DND-41 (cell line): ENCODE data around the gene PRTFDC1.
"Not testable (repeated sequence)": the region's sequence is repeated elsewhere in the genome, so short reads cannot be mapped to it uniquely, and the experiment has no call there.

Experiments
- ATAC-seq: fragments of 200-7000 bp; cut with Tn5 transposase; 3 replicates; pipeline ENCODE4 v1.9.1; 2021; ENCODE audit warnings: low read depth; ENCODE audit not compliant: insufficient read depth
- DNase-seq: peaks from one replicate; pipeline ENCODE4 v3.0.0-alpha.2; 2020
- H2AFZ ChIP-seq: 2 replicates; pipeline ENCODE4 v1.6.0; 2012; ENCODE audit warnings: low read depth, low read length
- H3K27ac ChIP-seq: 2 replicates; pipeline ENCODE4 v1.5.1; 2012; ENCODE audit warnings: low read length, inconsistent platforms
- H3K27me3 ChIP-seq: fragments of 200-600 bp; sonication (generic); 2 replicates; pipeline ENCODE4 v1.6.0; 2012; ENCODE audit warnings: low read length, mild to moderate bottlenecking, inconsistent platforms; ENCODE audit not compliant: insufficient read depth, poor library complexity
- H3K36me3 ChIP-seq: 2 replicates; pipeline ENCODE4 v1.5.1; 2012; ENCODE audit warnings: low read length, inconsistent platforms; ENCODE audit not compliant: insufficient read depth
- H3K4me1 ChIP-seq: 2 replicates; pipeline ENCODE4 v1.5.1; 2012; ENCODE audit warnings: mild to moderate bottlenecking, low read length; ENCODE audit not compliant: insufficient read depth
- H3K4me2 ChIP-seq: 2 replicates; pipeline ENCODE4 v1.6.0; 2012; ENCODE audit warnings: mild to moderate bottlenecking, moderate library complexity, low read length, inconsistent platforms; ENCODE audit not compliant: insufficient read depth
- H3K4me3 ChIP-seq, 2 experiments: fragments of 200-600 bp in 1 of 2; shearing (Covaris generic) in 1 of 2; 2 replicates each; pipeline ENCODE4 v1.5.1; 2012 to 2016; ENCODE audit warnings: inconsistent platforms in 2 of 2, low read length in 2 of 2, mild to moderate bottlenecking in 2 of 2, low read depth in 1 of 2, moderate library complexity in 1 of 2
- H3K79me2 ChIP-seq: 2 replicates; pipeline ENCODE4 v1.6.0; 2012; ENCODE audit warnings: low read length, inconsistent platforms; ENCODE audit not compliant: insufficient read depth
- H3K9ac ChIP-seq: 2 replicates; pipeline ENCODE4 v1.6.0; 2012; ENCODE audit warnings: low read depth, mild to moderate bottlenecking, inconsistent platforms, low read length, moderate library complexity
- H3K9me3 ChIP-seq: 2 replicates; pipeline ENCODE4 v1.5.1; 2012; ENCODE audit warnings: low read length, moderate library complexity, mild to moderate bottlenecking, inconsistent platforms; ENCODE audit not compliant: insufficient read depth, severe bottlenecking
- H4K20me1 ChIP-seq: 2 replicates; pipeline ENCODE4 v1.6.0; 2012; ENCODE audit warnings: low read length; ENCODE audit not compliant: insufficient read depth
- CTCF ChIP-seq: IDR thresholded peaks from 2 replicates; pipeline ENCODE4 v1.5.1; 2012; ENCODE audit warnings: borderline replicate concordance, low read length, moderate library complexity, mild to moderate bottlenecking; ENCODE audit not compliant: poor library complexity, severe bottlenecking; ENCODE audit errors: extremely low read depth
- EZH2 ChIP-seq: IDR thresholded peaks from 3 replicates; pipeline ENCODE4 v1.6.1; 2012; ENCODE audit warnings: borderline replicate concordance, low read depth, mild to moderate bottlenecking, moderate library complexity, low read length, inconsistent platforms; ENCODE audit not compliant: severe bottlenecking

The PRTFDC1 gene

GRCh38 chr10:24926557-24926956, 25.8 kb downstream of the PRTFDC1 start:
- peaks cover 4% of the 10 kb centered on the region; the same call in 1 of the 2 replicates for H4K20me1 ChIP-seq
- DNase-seq (no peak), ATAC-seq (no peak)
- no peaks in the 10 kb centered on the region for H3K79me2 ChIP-seq
- H3K36me3 ChIP-seq, result no peaks in the 10 kb centered on the region
- no peak overlapping the region for H3K4me2 ChIP-seq
- TF ChIP-seq CTCF (no peak), EZH2 (no peak)
- no peaks in the 10 kb centered on the region for H3K9me3 ChIP-seq
- no peaks in the 10 kb centered on the region for H3K27me3 ChIP-seq
- H3K4me3 ChIP-seq, result no peak overlapping the region
- no peak overlapping the region for H2AFZ ChIP-seq
- H3K27ac ChIP-seq, result no peak overlapping the region
- peaks cover 23% of the 10 kb centered on the region for H3K4me1 ChIP-seq
- no peak overlapping the region for H3K9ac ChIP-seq

- no peaks in the 10 kb centered on the region for H3K79me2 ChIP-seq
- H3K27me3 ChIP-seq, result no peaks in the 10 kb centered on the region
- H3K4me1 ChIP-seq, result peaks cover 30% of the 10 kb centered on the region
- H3K27ac ChIP-seq, result no peak overlapping the region
- no peak for DNase-seq
- no peak for ATAC-seq
- H2AFZ ChIP-seq, result no peak overlapping the region
- no peak overlapping the region for H3K4me2 ChIP-seq
- H3K36me3 ChIP-seq, result no peaks in the 10 kb centered on the region
- peaks cover 4% of the 10 kb centered on the region; the same call in 1 of the 2 replicates for H4K20me1 ChIP-seq
- no peak overlapping the region for H3K4me3 ChIP-seq
- no peaks in the 10 kb centered on the region for H3K9me3 ChIP-seq
- no peak for TF ChIP-seq EZH2
- TF ChIP-seq CTCF, result no peak
- no peak overlapping the region for H3K9ac ChIP-seq
Observed at GRCh38 chr10:24925799-24926198, 26.6 kb downstream of the PRTFDC1 start.

GRCh38 chr10:24924483-24924882, 27.9 kb downstream of the PRTFDC1 start:
- H3K9me3 ChIP-seq, H3K4me2 ChIP-seq, H3K79me2 ChIP-seq, DNase-seq, H3K36me3 ChIP-seq, H3K27ac ChIP-seq, H2AFZ ChIP-seq, ATAC-seq, H3K4me3 ChIP-seq, H3K9ac ChIP-seq, H4K20me1 ChIP-seq, H3K27me3 ChIP-seq: not testable (repeated sequence)
- H3K4me1 ChIP-seq, result peaks cover 25% of the 10 kb centered on the region

- H3K36me3 ChIP-seq, DNase-seq, ATAC-seq, H3K4me2 ChIP-seq, H3K27ac ChIP-seq, H3K4me3 ChIP-seq, H3K9me3 ChIP-seq, H3K27me3 ChIP-seq, H4K20me1 ChIP-seq, H3K9ac ChIP-seq, H3K79me2 ChIP-seq, H2AFZ ChIP-seq: not testable (repeated sequence)
- peaks cover 11% of the 10 kb centered on the region for H3K4me1 ChIP-seq
Observed at GRCh38 chr10:24922222-24922868, 30.1 kb downstream of the PRTFDC1 start.
